ENCODE measurements around the gene ZBTB7C. TPM values are rescaled to one million over a fixed set of nuclear protein-coding genes. Genes with fewer than 3 reads are reported as not detected.
"Not testable (repeated sequence)": the region's sequence is repeated elsewhere in the genome, so short reads cannot be mapped to it uniquely, and the experiment has no call there.

The ZBTB7C gene
- total RNA-seq, 1 donor from 2014 or later, result 0.56 TPM

DNA sequence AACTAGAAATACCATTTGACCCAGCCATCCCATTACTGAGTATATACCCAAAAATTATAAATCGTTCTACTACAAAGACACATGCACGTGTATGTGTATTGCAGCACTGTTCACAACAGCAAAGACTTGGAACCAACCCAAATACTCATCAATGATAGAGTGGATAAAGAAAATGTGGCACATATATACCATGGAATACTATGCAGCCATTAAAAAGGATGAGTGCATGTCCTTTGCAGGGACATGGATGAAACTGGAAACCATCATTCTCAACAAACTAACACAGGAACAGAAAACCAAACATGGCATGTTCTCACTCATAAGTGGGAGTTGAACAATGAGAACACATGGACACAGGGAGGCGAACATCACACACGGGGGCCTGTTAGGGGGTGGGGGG, 25.2 kb upstream of the ZBTB7C start:
- DNase-seq; H3K9me3 Mint-ChIP-seq; intact Hi-C loops (cut with micrococcal nuclease); H3K27ac Mint-ChIP-seq; H3K36me3 Mint-ChIP-seq (ENCODE audit: low read depth); H3K4me3 Mint-ChIP-seq; H3K4me1 Mint-ChIP-seq: not testable (repeated sequence)
- peaks cover 39% of the 10 kb centered on the region for H3K27me3 Mint-ChIP-seq

DNA sequence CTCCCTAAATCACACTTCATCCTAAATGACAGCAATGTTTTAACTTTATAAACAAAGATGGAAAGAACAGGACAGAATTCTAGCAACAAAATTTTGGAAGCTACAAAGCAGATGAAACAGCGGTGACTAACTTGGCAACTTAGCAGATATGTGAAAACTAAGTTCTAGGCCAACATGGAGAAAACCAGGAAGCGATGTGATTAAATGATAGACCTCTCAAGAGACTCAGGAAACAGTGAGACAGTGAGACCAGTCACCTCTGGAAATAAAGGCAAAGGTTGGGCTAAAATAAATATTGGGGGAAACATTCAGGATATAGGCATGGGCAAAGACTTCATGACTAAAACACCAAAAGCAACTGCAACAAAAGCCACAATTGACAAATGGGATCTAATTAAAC, 24.4 kb upstream of the ZBTB7C start:
- H3K27me3 Mint-ChIP-seq, result peaks cover 35% of the 10 kb centered on the region
- peaks cover 6% of the 10 kb centered on the region for H3K9me3 Mint-ChIP-seq
- H3K4me3 Mint-ChIP-seq, result no peak overlapping the region
- H3K27ac Mint-ChIP-seq, result no peak overlapping the region
- DNase-seq, result no peak
- H3K4me1 Mint-ChIP-seq, result no peaks in the 10 kb centered on the region
- intact Hi-C loops (cut with micrococcal nuclease), result no loop called here
- no peaks in the 10 kb centered on the region for H3K36me3 Mint-ChIP-seq (ENCODE audit: low read depth)

DNA sequence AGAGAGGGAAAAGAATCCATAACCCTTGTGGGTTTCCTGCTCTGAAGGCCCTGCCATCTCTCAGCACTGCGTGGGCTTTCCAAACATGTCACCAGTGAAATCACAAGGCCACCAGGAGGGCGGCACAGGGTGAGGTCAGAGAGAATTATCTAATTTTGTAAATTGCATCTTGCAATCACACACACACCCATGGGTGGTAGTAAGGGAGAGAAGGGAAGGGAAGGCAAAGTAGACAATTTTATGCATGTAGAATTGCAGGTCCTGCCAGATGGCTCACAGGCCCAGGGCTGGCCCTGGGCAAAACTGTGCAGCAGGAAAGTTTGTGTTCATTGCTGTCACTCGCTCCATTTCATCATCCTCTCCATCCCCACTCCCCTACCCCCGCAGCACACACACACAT, 21.0 kb upstream of the ZBTB7C start:
- H3K27ac Mint-ChIP-seq, result no peak overlapping the region
- no peak overlapping the region for H3K4me3 Mint-ChIP-seq
- peaks cover 6% of the 10 kb centered on the region for H3K9me3 Mint-ChIP-seq
- no peaks in the 10 kb centered on the region for H3K36me3 Mint-ChIP-seq (ENCODE audit: low read depth)
- intact Hi-C loops (cut with micrococcal nuclease), result no loop called here
- H3K4me1 Mint-ChIP-seq, result no peaks in the 10 kb centered on the region
- peaks cover 37% of the 10 kb centered on the region for H3K27me3 Mint-ChIP-seq
- DNase-seq, result no peak

DNA sequence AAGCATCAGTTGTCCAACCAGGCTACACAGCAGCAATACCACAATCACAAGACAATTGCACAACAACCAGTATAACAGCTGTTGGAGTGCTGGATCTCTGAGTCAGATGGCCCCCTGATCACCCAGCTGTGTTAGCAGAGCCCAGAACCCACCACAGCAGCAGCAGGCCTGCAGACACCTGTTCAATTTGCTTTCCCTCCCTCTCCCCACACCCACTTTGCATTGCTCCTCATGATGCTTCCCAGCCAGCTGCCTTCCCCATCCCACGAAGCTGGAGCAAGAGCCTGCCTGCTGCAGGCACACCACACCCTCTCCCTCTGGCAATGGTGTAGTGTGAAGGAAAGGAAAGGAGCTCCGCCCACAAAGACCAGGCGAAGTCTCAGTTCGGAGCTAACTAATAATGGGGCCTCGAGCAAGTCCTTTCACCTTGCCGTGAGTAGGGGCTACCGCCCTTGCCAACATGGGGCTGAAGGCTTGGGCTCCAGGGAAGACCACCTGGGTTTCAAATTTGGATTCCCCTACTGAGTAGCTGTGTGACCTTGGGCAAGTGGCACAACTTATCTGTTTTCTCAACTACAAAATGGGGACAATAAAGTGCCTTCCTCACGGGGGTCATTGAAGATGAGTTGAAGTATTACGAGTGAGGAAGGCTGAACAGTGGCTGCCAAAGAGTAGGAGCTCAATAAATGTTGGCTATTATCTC, 19.4 kb upstream of the ZBTB7C start:
- no peak overlapping the region for H3K27ac Mint-ChIP-seq
- H3K27me3 Mint-ChIP-seq, result peaks cover 44% of the 10 kb centered on the region
- no peak for DNase-seq
- no peaks in the 10 kb centered on the region for H3K36me3 Mint-ChIP-seq (ENCODE audit: low read depth)
- intact Hi-C loops (cut with micrococcal nuclease), result no loop called here
- no peaks in the 10 kb centered on the region for H3K4me1 Mint-ChIP-seq
- H3K4me3 Mint-ChIP-seq, result no peak overlapping the region
- H3K9me3 Mint-ChIP-seq, result no peaks in the 10 kb centered on the region

DNA sequence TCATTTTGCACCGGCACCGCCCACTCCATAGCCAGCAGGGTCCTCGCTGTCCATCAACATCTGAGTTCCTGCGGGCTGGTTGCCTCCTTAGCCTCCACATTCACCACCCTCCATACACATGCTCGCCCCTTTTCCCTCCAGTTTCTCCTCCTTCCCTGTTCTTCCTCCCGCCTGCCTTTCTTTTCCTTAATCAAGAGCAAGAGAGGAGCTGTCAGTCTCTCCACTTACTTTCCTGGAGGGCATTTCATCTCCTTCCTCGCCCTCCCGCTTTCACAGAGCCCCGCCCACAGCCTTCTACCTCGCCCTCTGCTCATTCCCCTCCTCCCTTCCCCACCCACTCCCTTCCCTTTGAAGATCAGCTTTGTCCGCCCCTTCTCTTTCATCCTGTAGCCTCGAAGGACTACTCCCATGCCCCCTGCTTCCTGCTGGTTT, 13.8 kb upstream of the ZBTB7C start:
- Mint-ChIP-seq H3K27me3 (peaks cover 64% of the 10 kb centered on the region), H3K4me3 (no peak overlapping the region), H3K4me1 (peaks cover 5% of the 10 kb centered on the region), H3K27ac (no peak overlapping the region), H3K36me3 (ENCODE audit: low read depth) (no peaks in the 10 kb centered on the region), H3K9me3 (no peaks in the 10 kb centered on the region)
- no peak for DNase-seq
- intact Hi-C loops (cut with micrococcal nuclease), result no loop called here

DNA sequence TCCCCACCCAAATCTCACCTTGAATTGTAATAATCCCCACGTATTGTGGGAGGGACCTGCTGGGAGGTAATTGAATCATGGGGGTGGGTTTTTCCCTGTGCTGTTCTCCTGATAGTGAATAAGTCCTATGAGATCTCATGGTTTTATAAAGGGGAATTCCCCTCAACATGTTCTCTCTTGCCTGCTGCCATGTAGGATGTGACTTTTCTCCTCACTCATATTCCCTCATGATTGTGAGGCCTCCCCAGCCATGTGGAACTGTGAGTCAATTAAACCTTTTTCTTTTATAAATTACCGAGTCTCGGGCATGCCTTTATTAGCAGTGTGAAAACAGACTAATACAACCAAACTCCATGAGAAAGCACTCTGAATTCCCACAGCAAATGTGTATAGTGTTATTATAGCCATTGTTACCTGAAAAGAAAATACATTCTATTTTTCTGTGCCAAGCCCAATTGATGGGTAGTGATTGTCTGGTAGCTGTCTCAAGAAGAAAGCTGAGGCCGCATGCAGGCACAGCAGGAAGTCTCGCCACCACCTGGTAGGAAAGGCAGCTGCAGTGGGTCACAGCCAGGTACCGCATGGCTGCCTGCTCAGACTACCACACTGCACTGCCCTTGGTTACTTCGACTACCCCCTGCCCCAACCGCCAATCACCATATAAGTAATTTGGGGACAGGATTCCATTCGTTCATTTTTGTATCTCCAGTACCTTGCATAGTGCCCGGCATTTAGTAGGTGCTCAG, 10.3 kb upstream of the ZBTB7C start:
- H3K4me1 Mint-ChIP-seq, result peaks cover 5% of the 10 kb centered on the region
- peaks cover 68% of the 10 kb centered on the region for H3K27me3 Mint-ChIP-seq
- H3K9me3 Mint-ChIP-seq, result no peaks in the 10 kb centered on the region
- DNase-seq, result no peak
- H3K36me3 Mint-ChIP-seq (ENCODE audit: low read depth), result no peaks in the 10 kb centered on the region
- intact Hi-C loops (cut with micrococcal nuclease), result loop anchor here (10.0 kb wide), 1 partner anchor 255 kb away; no protein-coding TSS in a partner anchor
- no peak overlapping the region for H3K4me3 Mint-ChIP-seq
- H3K27ac Mint-ChIP-seq, result no peak overlapping the region

DNA sequence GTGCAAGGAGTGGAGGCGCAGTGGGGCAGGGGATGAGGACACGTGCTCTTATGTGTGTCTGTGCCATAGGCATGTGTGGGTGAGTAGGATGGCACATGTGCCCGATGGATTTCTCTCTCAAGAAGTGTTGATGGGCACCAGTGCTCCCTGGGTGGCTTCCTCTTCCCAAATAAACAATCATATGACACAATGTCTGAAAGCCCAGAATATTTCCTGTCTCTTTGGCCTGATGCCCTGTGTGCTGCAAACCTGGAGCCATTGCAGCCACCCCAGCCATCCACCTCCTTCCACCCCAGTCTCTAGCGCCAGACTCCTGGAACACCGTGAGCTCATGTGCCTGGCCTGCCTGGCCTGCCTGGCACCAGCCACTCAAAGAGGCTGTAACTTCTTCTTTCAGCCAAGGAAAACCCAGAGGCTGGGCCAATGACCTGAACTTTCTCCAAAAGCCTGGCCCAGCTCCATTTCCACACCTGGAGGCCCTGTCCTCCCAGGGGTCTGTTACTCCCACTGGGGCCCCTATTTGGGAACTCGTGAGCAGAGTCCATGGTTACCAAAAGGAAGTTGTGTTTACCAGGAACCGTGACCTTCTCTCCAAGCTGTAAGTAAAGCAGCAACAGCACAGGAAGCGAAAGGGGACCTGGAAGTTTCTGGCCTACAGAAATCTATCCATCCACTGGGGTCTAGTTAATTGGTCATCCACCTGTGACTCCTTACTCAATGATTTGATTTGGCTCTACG, 9.5 kb upstream of the ZBTB7C start:
- Mint-ChIP-seq H3K27me3 (peaks cover 68% of the 10 kb centered on the region), H3K4me3 (no peak overlapping the region), H3K9me3 (no peaks in the 10 kb centered on the region), H3K4me1 (peaks cover 5% of the 10 kb centered on the region), H3K36me3 (ENCODE audit: low read depth) (no peaks in the 10 kb centered on the region), H3K27ac (no peak overlapping the region)
- intact Hi-C loops (cut with micrococcal nuclease), result loop anchor here (10.0 kb wide), 1 partner anchor 254 kb away; no protein-coding TSS in a partner anchor
- no peak for DNase-seq

DNA sequence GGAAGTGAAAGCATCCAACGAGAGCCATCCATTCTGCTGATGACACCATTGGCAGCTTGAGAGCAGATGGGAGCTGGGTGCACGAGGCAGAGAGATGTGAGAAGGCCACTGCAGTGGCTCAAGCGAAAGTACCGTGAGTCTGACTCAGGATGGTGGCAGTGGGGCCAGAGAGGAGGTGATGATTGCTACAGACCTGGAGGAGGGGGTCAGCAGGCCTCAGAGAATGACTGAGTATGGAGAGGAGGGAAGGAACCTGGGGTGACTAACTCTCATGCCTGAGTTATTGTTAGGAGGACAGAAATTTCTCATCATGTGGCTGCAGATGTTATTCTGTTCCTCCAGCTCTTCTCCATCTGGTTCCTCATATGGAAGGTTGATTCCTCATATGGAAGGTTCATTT, 8.8 kb upstream of the ZBTB7C start:
- no peak for DNase-seq
- Mint-ChIP-seq H3K27ac (no peak overlapping the region), H3K36me3 (ENCODE audit: low read depth) (no peaks in the 10 kb centered on the region), H3K27me3 (peaks cover 68% of the 10 kb centered on the region), H3K9me3 (no peaks in the 10 kb centered on the region), H3K4me1 (peaks cover 2% of the 10 kb centered on the region), H3K4me3 (no peak overlapping the region)
- intact Hi-C loops (cut with micrococcal nuclease), result loop anchor here (10.0 kb wide), 1 partner anchor 253 kb away; no protein-coding TSS in a partner anchor

DNA sequence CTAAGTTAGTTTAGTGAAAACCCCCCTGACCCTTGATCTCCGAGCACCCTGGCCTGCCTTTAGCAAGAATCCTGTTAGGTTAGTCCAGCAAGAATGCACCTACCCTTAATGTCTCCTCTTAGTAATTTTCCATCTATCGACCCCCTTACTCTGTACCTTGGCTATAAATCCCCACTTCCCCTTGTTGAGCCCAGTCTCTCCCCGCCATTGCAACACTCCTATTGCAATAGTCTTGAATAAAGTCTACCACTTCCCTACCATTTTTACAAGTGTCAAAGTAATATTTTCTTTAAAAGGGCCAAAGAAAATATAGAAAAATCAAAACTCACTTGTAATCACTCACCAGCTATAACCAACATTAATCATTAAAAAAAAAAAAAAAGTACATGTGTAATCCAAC, 4.2 kb upstream of the ZBTB7C start:
- Mint-ChIP-seq H3K4me3 (no peak overlapping the region), H3K4me1 (peaks cover 5% of the 10 kb centered on the region), H3K27me3 (peaks cover 71% of the 10 kb centered on the region), H3K36me3 (ENCODE audit: low read depth) (no peaks in the 10 kb centered on the region), H3K9me3 (no peaks in the 10 kb centered on the region), H3K27ac (no peak overlapping the region)
- intact Hi-C loops (cut with micrococcal nuclease), result loop anchor here (10.0 kb wide), 1 partner anchor 249 kb away; no protein-coding TSS in a partner anchor
- DNase-seq, result no peak

DNA sequence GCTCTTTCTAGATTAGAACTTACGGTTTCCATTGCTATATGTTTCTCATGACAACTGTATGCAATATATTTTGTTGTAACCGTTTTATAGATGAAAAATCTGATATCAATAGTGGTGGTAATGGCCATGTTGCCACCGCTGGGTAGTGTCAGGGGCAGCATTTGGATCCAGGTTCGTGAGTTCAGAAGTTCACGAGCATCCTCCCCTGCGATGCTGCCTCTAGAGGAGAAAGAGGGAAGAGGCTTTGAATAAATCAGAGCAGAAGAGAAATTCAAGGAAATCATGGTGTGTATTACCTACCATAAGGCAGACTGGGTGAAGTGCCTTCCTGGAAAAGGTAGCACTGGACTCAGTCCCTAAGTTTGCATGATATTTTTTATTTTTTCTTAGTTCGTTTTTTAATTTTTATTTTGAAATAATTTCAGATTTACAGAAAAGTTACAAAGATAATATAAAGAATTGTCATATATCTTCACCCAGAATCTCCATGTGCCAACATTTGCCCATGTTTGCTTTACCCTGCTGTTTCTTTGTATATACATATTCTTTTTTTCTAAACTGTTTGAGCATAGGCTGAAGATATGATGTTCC, 3.3 kb upstream of the ZBTB7C start:
- H3K36me3 Mint-ChIP-seq (ENCODE audit: low read depth), result no peaks in the 10 kb centered on the region
- peak; percentile 77 for DNase-seq
- peaks cover 74% of the 10 kb centered on the region for H3K27me3 Mint-ChIP-seq
- no peak overlapping the region for H3K27ac Mint-ChIP-seq
- peaks cover 7% of the 10 kb centered on the region for H3K4me1 Mint-ChIP-seq
- intact Hi-C loops (cut with micrococcal nuclease), result loop anchor here (10.0 kb wide), 1 partner anchor 248 kb away; no protein-coding TSS in a partner anchor
- no peaks in the 10 kb centered on the region for H3K9me3 Mint-ChIP-seq
- H3K4me3 Mint-ChIP-seq, result no peak overlapping the region

DNA sequence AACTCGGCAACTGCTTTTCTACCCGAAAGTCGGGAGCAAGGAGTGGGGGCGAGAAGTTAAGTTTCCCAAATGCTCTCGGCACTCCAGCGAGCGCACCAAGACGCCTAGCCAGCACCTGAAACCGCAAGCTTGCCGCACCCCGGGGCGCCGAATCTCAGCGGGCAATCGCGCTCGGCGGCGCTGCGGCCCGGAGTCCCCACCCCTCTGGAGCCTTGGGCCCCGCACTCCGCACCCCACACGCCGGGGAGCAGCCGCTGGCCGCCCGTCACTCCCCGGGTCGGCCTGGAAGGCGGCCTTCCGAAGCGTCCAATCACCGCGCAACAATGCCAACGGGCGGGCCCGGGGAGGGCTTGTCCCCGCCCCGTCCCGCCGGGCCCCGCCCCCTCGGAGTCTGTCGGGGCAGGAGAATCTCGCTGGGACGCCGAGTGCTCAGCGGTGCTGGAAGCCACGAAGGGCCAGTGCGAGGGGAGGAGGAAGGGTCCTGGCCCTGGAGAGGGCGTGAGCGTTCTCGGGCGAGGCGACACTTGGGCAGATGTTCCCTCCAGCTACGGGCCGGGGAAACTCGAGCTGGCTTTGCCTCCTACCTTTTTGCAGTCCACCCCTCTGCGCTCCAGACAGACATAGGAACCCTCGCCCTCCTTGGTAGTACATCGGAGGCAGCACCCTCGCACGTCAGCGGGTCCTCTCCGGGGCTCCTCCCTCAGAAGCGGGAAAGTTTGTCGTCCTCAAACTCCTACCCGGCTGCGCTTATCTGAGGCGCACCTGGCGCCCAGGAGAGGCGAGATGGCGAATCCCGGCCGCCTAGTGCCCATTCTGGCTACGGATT, 1.1 kb upstream of the ZBTB7C start:
- Mint-ChIP-seq H3K4me3 (peak overlapping the region; percentile 70), H3K36me3 (ENCODE audit: low read depth) (no peaks in the 10 kb centered on the region), H3K9me3 (no peaks in the 10 kb centered on the region), H3K4me1 (peaks cover 7% of the 10 kb centered on the region), H3K27me3 (peaks cover 74% of the 10 kb centered on the region), H3K27ac (no peak overlapping the region)
- intact Hi-C loops (cut with micrococcal nuclease), result loop anchor here (1.0 to 10.0 kb wide), 2 partner anchors 130 to 246 kb away; no protein-coding TSS in a partner anchor
- DNase-seq, result peak; percentile 95

DNA sequence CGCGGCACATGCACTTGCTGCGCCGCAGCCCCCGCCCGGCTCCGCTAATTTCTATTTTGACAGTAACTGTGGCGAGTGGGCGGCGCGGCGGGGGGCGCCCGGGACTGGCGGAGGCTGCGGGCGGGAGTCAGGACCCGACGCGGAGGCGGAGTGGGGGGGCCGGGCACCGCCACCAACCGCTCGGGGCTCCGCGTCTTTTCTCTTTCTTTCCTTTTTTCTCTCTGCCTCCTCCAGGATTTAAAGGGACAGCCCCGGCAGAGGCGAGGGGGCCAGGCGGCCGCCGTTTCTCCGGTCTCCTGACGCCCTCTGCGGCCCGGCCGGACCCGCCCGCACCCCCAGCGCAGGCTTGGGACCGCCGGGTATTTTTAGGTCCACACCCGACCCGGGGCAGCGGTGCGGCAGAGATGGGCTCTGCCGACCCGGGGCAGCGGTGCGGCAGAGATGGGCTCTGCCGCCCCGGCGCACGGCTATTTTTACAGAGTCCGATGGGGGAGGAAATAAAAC, 460 bp upstream of the ZBTB7C start:
- H3K36me3 Mint-ChIP-seq (ENCODE audit: low read depth), result no peaks in the 10 kb centered on the region
- peaks cover 7% of the 10 kb centered on the region for H3K4me1 Mint-ChIP-seq
- H3K4me3 Mint-ChIP-seq, result peak overlapping the region; percentile 70
- no peak overlapping the region for H3K27ac Mint-ChIP-seq
- H3K27me3 Mint-ChIP-seq, result peaks cover 74% of the 10 kb centered on the region
- H3K9me3 Mint-ChIP-seq, result no peaks in the 10 kb centered on the region
- intact Hi-C loops (cut with micrococcal nuclease), result loop anchor here (1.0 to 10.0 kb wide), 3 partner anchors 131 to 272 kb away; no protein-coding TSS in a partner anchor
- no peak for DNase-seq

Measured in activated CD4-positive, alpha-beta T cell treated with anti-CD3 and anti-CD28 coated beads, Interleukin-2, amount 10 ng/mL, durations not matched to agents 24 days and 14 days (primary cell).